GM18519 (cell line): ENCODE measurements around the gene PPP1R3C.

ENCODE experiments used
- ATAC-seq: cut with Tn5 transposase; IDR thresholded peaks from one replicate; pipeline ENCODE4 v1.9.1; 2021; ENCODE audit warnings: mild to moderate bottlenecking, moderate library complexity; ENCODE audit not compliant: unreplicated experiment, low FRiP score

Gene PPP1R3C

DNA sequence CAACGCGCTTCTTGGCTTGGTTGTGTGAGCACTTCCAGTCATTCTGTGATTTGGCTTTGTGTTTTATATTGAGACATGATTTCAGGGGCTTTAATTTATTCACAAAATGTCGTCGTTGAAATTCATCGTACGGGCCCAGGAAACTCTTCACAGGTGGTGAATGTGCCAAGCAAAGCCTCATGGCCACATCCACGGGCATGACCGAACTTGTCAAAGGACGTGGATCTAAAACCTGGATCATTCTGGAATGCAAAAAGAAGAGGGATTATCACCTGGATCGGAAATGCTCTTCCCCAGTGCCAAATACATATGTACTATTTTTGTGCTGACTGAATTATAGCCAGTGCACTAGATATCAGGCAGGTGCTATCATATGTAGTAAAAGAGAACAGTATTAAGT is 2.2 kb downstream of the PPP1R3C start:
- ATAC-seq, result no peak

GRCh38 chr10:91629715-91630549 is 2.9 kb downstream of the PPP1R3C start:
- ATAC-seq, result no peak

- ATAC-seq, result no peak
Measured at GRCh38 chr10:91628383-91628782, 4.5 kb downstream of the PPP1R3C start.

- no peak for ATAC-seq
Measured at GRCh38 chr10:91627344-91628102, 5.3 kb downstream of the PPP1R3C start.

DNA sequence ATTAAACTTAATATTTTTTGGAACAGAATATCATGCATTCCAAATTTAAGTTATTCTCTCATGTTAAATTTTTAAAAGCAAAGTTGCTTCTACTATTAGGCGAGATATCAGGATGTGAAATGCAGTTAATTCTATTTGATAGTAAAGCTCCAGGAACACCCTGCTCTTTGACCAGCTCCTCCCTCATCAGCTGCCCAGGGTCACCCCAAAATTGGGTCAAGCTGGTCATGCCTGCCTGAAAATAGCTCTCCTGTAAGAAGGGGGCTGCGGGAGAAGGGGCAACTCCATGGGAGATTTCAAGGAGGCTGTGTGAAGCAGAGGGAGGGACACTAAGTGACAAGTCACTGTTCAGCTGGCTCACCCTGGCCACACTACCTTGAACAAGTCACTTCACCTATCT is 5.9 kb downstream of the PPP1R3C start:
- no peak for ATAC-seq

DNA sequence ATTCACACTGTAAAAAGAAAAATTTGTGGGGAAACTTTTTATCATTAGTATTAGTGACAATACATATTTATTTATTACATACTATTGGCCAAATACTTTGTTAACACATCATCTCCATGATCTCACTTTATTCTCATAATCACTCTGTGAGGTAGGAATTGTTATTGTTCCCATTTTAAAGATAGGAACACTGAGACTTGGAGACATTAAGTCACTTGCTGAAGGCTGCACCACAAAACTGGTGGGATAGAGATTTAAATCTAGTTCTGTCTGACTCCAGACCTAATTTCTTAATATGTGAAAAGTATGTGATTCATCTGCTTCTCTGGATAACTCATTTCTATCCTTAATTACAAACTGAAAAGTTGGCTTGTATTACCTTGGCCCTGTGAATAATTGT is 8.2 kb downstream of the PPP1R3C start:
- no peak for ATAC-seq

DNA sequence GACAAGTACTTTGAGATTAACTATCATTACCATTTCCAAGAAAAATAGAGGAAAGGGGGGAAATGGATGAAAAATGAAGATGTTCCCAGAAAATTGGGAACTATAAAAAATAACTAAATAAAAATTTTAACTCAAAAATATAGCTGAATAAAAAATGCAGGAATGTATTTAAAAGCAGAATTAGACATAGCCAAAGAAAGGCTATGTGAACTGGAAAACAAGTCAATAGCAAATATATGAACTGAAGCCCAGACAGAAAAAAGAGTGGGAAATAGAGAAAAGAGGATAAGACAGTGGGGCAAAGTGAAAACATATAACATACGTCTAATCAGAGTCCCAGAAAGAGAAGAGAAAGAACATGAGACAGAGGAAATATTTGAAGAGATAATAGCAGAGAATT is 10.3 kb downstream of the PPP1R3C start:
- no peak for ATAC-seq

DNA sequence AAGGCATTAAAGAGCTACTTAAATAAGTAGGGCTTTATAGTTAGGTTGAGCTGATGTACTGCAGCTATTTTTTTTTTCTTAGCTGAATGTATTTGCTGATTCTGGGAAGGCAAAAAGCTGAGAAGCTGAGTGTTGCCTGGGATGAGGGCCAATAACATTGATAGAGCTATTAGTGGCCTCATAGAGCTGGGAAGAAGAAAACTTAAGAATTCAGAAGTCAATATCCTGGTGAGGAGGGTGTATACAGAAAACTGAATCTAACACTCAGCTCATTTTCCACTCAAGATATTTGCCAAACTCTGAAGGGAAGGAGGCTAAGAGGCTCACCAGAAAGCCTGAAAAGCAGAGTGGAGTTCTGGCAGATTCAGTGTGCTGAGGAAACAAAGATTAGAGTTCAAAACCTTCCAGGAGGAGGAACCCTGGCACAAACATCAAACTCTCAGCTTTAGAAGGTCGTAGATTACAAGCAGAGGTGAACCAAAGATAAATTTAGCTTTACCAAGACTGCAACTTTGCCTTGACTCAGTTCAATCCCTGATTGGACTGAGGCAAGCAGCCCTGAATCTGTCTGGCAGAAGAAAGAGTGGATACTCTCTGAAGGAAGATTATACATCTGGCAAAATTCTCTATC is 11.3 kb downstream of the PPP1R3C start:
- no peak for ATAC-seq

DNA sequence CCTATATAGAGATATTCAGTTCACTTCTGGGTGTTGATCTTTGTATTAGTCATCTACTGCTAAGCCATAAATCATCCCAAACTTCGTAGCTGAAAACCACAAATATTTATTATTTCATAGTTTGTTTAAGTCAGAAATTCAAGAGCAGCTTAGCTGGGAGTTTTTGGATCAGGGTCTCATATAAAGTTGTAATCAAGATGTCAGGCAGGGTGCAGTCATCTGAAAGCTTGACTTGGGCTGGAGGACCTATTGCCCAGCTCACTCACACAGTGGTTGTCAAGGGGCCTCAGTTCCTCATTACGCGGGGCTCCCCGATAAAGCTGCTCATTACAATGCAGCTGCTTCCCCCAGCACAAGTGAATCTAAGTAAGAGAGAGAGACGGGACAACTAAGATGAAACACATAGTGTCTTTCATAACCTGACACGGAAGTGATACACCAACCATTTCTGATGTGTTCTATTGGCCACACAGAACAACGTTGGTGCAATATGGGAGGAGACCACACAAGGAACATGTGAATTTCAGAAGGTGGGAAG is 15.7 kb downstream of the PPP1R3C start:
- ATAC-seq, result no peak

DNA sequence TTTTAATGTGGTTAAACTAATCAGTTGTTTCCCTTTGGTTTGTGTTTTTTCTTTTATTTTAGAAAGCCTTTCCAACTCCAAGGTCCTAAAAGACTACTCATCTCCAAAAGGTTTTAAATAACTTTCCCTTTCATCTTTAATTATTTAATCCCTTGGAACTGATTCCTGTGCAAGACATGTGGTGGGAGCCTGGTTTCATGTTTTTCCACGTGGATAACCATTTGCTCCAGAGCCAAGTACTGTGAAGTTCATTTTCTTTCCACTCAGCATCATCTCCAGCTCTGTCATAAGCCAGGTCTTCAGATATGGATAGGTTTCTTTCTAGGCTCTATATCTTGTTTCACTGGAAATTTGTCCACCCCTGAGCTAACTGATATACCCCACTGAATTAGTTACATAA is 16.7 kb downstream of the PPP1R3C start:
- no peak for ATAC-seq

DNA sequence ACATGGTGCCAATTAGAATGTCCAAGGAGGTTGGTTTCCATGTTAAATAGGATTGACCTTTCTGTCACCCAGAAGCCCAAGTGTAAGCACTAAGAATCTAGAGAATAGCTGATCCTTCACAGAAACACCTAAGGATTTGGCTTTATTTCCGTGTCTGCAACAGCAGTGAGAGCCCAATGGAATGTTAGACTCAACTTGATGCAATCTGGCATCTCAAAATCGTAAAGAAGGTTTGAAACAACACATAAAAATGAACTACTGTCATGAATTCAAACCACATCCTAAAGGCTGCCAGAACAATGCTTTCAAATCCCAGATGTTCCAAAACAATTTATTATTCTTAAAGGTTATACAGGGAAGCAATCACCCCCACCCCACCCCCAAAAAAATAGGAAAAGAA is 18.6 kb downstream of the PPP1R3C start:
- ATAC-seq, result no peak

- ATAC-seq, result no peak
Measured at GRCh38 chr10:91613411-91614187, 19.3 kb downstream of the PPP1R3C start.

GRCh38 chr10:91610919-91611318 is 22.0 kb downstream of the PPP1R3C start:
- no peak for ATAC-seq

DNA sequence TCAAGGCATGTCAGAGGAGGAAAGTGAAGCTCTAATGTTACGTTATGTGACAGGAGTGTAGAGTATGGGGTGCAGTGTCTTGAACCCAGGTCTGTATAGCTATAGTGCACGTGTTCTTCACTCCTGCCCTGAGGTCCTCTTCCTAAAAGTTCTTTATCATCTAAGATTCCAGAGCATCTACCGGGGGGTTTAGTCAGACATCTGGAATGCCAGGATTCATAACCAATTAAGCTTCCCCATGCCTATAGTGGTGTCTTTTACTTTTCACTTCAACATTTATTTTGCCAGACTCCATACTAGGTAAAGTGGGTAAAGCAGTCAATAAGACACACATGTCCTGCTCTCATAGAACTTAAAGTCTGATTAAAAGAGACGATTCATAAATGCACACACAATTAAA is 22.4 kb downstream of the PPP1R3C start:
- no peak for ATAC-seq

DNA sequence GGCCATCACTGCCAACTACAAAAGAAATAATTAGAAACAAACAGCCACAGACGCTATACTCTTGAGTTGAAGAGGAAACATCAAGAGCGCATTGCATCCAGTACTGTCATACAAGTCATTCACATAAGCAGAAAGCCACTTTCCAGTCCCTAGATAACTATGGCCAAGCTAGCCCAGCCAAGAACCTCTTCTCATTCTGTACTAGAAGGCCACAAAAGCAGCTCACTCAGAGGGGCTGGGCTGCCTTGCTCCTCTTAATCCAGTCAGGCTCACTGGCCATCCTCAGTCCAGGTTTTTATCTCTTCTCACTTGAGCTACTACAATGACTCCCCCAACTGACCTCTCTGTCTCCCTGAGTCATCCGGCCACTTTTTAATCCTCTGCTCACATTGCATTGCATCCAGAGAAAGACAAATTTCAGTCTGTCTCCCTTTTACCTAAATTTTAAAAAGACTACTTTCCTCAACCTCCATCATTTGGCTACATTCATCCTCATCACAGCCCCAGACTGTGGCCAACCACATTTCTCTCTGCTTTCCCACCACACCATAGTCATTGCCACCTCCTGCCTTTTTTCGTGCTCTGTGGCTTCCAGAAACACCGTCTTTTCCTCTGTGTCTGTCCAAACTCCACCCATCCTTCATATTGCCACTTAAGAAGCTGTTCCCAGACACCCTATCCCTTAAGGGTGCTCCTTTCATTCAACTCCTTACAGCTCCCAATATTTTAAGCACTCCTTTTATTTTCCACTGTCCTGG is 25.0 kb downstream of the PPP1R3C start:
- no peak for ATAC-seq

DNA sequence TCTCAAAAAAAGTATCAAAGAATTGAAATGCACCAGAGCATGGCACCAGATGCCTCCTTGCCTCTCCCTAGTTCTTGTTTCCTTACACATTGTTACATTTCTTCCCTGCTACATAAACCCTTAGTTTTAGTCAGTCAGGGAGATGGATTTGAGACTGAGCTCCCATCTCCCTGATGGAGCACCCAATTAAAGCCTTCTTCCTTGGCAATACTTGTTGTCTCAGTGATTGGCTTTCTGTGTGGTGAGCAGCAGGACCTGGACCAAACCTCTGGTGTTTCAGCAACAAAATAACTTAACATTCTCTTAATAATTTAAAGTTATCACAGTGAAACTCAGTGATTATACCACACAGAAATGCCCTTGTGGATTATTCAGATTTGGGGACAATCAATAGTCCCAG is 26.9 kb downstream of the PPP1R3C start:
- no peak for ATAC-seq

DNA sequence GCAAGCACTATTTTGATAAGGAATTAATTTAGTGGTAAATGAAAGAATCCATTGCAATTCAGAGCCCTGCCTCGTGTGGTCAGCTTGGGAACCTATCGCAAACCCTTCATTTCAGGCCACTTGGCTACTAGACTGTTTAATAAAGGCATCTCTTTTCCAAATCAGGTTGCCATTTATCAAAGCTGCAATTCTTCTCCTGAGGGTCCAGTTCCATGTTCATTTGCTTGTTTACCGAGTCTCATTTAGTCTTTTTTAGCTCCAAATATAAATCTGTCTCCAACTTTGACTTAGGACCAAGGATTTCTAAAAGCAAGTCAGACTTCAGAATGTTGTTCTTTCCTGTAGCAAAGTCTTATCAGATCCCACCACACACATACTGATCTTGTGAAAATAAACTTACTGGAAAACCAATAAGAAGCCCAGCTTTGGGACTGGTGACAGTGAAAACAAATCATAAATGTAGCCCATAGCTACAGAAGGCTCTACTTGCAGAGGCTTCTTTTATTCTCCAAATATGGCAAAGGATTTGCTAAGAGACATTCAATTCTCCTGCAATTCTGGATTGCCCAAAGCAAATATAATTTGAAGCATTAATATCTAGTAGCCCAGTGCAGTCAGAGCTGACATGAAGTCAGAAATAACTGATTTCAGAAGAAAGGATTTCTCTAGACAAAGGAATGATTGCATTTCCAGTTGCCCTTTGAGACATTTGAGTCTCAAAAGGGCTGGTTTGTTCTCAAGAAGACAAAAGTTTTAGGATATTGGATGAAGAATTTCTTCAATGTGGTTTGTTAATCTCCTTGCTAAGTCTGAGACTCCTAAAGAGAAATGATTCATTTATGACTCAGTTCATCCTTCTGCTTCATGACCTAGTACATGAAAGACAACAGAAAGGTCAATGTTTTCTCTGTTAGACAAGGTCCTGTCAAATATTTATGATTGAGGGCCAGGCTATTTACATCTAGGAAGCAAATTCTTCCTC is 28.0 kb downstream of the PPP1R3C start:
- no peak for ATAC-seq

DNA sequence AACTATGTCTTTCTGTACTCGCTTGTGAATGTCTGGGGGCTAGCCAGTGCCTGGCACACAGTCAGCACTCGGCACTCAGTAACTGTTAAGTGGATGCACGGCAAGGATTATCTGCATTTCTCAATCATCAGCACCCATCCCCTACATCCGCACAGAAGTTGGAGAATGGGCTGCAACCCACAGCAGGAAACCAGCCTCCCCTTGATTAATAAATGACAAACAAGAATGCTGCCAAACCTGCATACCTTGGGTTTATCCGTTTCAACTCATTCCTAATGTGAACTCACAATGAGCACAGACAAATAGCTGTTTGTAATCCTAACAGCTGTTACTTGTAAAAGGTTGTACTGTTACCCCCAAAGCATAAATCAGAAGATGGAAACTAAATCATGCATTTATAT is 28.9 kb downstream of the PPP1R3C start:
- no peak for ATAC-seq
